ENCODE data around the gene HES7. TPM values are rescaled to one million over a fixed set of nuclear protein-coding genes. Genes with fewer than 3 reads are reported as not detected.

Gene HES7
- total and polyA plus RNA-seq, 3 donors from 2014 or later, result 0.25 to 0.31 TPM; not detected in 1

GRCh38 chr17:8128125-8128784, 4.3 kb upstream of the HES7 start:
- intact Hi-C loops (cut with DNase I; ENCODE audit: low total_unique reads), result loop anchor here (10.0 kb wide), 1 partner anchor 57 kb away; no protein-coding TSS in a partner anchor

DNA sequence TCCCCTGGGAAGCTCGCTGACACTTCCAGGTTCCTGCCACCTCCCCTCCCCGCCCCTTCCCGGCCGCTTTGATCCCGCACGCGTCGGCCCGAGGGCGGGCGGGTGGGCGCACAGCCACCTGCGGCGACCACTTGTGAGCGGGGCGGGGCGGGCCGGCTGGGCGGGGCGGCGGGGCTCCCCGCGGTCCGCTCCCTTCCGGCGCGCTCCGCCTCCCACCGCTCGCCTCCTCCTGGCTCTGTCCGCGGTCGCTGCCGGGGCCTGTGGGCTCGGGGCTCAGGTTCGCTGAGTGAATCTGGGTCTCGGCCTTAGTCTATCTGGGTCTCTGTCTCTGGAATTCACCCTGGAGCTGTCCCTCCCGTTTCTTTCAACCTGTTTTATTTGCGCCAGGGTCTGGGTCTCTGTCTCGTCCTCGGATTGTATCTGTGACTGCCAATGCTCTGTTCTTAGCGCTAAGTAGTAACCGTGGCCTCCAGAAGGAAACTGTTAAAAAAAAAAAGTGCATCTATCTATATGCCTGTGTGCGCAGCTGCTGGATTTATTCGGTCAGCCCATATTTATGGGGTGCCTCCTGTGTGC, 2.7 kb upstream of the HES7 start:
- intact Hi-C loops (cut with DNase I; ENCODE audit: low total_unique reads), result loop anchor here (10.0 kb wide), 1 partner anchor 58 kb away; no protein-coding TSS in a partner anchor
- WGBS, 2 donors, result 0% methylated on average over 28 to 29 of the region's 45 CpGs

More at GRCh38 chr17:8128125-8128784, 4.3 kb upstream of the HES7 start:
- TF ChIP-seq CTCF (IDR thresholded peaks at IDR 0.05) (no peak), POLR2A (IDR thresholded peaks at IDR 0.05) (no peak)
- no peak for DNase-seq
- H3K27ac ChIP-seq, result no peak overlapping the region
- H3K9me3 ChIP-seq, result no peaks in the 10 kb centered on the region
- no peak overlapping the region for H3K4me3 ChIP-seq
- H3K27me3 ChIP-seq, result no peaks in the 10 kb centered on the region
- 56 to 68% methylated on average over 14 of the region's 14 CpGs for WGBS, 2 donors
- H3K36me3 ChIP-seq (ENCODE audit: low read depth, missing control alignments), result no peaks in the 10 kb centered on the region
- peaks cover 24% of the 10 kb centered on the region for H3K4me1 ChIP-seq

DNA sequence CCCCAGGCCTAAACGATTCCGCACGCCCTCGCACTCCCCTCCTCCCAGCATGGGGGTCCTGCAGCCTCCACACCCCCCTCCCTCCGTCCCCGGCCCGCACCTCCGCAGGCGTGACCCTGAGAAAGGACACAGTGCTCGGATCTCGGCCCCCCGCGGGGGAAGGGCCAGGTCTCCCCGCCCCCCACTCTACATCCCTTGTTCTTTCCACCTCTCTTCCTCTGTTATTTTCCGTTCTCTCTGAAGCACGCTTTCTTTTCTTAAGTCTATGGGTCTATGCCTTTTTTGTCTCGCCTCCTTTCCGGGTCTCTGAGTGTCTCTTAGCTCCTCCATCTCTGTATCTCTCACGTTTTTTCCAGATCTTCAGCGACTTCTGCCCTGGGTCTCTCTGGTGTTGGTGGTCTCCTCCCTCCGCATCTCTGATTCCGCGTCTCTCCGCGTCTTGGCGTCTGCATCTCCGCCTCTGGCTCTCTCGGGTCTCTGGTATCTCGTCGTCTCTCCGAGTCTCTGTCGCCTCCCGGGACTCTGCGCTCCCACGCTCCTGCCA, 2.1 kb upstream of the HES7 start:
- H3K4me3 ChIP-seq, result peak overlapping the region; percentile 69
- H3K36me3 ChIP-seq (ENCODE audit: low read depth, missing control alignments), result no peaks in the 10 kb centered on the region
- DNase-seq, result no peak
- H3K4me1 ChIP-seq, result peaks cover 32% of the 10 kb centered on the region
- 0% methylated on average over 35 of the region's 35 CpGs for WGBS, 2 donors
- H3K27ac ChIP-seq, result peak overlapping the region; percentile 56 to 80
- no peaks in the 10 kb centered on the region for H3K9me3 ChIP-seq
- no peak for TF ChIP-seq CTCF (IDR thresholded peaks at IDR 0.05)
- no peak for TF ChIP-seq POLR2A (IDR thresholded peaks at IDR 0.05)
- intact Hi-C loops (cut with DNase I; ENCODE audit: low total_unique reads), result loop anchor here (10.0 kb wide), 1 partner anchor 59 kb away; no protein-coding TSS in a partner anchor
- no peaks in the 10 kb centered on the region for H3K27me3 ChIP-seq

More for the DNA sequence above, 2.7 kb upstream of the HES7 start:
- no peaks in the 10 kb centered on the region for H3K27me3 ChIP-seq
- TF ChIP-seq POLR2A (IDR thresholded peaks at IDR 0.05), result no peak
- TF ChIP-seq CTCF (IDR thresholded peaks at IDR 0.05), result no peak
- H3K4me3 ChIP-seq, result peak overlapping the region; percentile 69
- peaks cover 28% of the 10 kb centered on the region for H3K4me1 ChIP-seq
- H3K36me3 ChIP-seq (ENCODE audit: low read depth, missing control alignments), result no peaks in the 10 kb centered on the region
- DNase-seq, result peak; percentile 56
- no peaks in the 10 kb centered on the region for H3K9me3 ChIP-seq
- peak overlapping the region; percentile 56 to 80 for H3K27ac ChIP-seq

DNA sequence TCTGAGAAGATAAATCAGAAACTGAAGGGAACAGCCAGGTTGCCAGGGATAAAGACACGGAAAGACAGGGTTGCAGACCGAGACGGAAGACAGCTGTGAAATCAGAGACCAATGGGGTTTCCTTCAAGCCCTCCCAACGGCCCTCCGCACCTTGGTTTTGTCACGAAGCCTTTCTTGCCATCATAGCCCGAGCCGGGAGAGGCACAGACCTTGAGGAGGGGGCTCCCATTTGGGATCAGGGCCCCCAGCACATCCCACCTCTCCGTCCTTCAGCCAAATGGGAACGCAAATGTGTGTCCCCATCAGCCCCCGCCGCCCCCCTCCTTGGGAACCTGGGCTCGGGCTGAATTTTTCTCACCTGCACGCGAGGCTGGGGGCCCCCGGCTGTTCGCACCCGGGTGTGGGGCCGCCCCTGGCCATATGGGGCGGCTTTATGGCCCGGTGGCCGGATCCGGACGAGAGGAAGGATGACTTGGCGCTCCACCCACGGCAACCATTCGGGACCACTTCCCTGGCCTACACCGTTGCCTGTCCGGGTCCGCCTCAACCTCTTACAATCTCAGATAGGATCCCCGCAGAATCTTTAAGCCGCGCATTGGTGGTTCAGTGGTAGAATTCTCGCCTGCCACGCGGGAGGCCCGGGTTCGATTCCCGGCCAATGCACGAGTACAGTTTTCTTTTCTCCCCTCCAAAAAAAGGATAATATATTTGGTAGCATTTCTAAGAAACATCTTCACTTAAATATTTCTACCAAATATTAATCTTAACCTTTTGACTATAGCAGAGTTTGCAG, 1.4 kb upstream of the HES7 start:
- Histone ChIP-seq H3K4me1 (peaks cover 38% of the 10 kb centered on the region), H3K36me3 (ENCODE audit: low read depth, missing control alignments) (no peaks in the 10 kb centered on the region), H3K4me3 (peak overlapping the region; percentile 69), H3K27me3 (no peaks in the 10 kb centered on the region), H3K9me3 (no peaks in the 10 kb centered on the region), H3K27ac (peak overlapping the region; percentile 56 to 80)
- intact Hi-C loops (cut with DNase I; ENCODE audit: low total_unique reads), result loop anchor here (10.0 kb wide), 1 partner anchor 59 kb away; no protein-coding TSS in a partner anchor
- DNase-seq, result peak; percentile 91
- WGBS, 2 donors, result 0 to 2% methylated on average over 23 to 40 of the region's 40 CpGs
- TF ChIP-seq POLR2A (IDR thresholded peaks at IDR 0.05) (no peak), CTCF (IDR thresholded peaks at IDR 0.05) (no peak)
